Large intestine (tissue), 3 donors: Measurements from ENCODE around the gene ZCCHC24. TPM values are rescaled to one million over a fixed set of nuclear protein-coding genes. Genes with fewer than 3 reads are reported as not detected.

ENCODE experiments used
- DNase-seq, 2 donors: peaks; one replicate each; pipeline versions ENCODE4 v3.0.0 to v3.0.0-alpha.2; 2013
- H3K27ac ChIP-seq: one replicate; pipeline ENCODE4 v1.5.1; 2013; ENCODE audit warnings: low read length
- H3K27me3 ChIP-seq: 2 replicates; pipeline ENCODE4 v1.6.1; 2013; ENCODE audit warnings: low read length; ENCODE audit not compliant: control insufficient read depth, insufficient read depth
- H3K36me3 ChIP-seq: 2 replicates; pipeline ENCODE4 v1.6.1; 2013; ENCODE audit warnings: low read length; ENCODE audit not compliant: control insufficient read depth, insufficient read depth
- H3K4me1 ChIP-seq: one replicate; pipeline ENCODE4 v1.6.1; 2013; ENCODE audit warnings: low read length; ENCODE audit not compliant: control insufficient read depth, insufficient read depth
- H3K4me3 ChIP-seq: one replicate; pipeline ENCODE4 v1.5.1; 2013; ENCODE audit warnings: low read length
- H3K9me3 ChIP-seq: one replicate; pipeline ENCODE4 v1.6.1; 2013; ENCODE audit warnings: mild to moderate bottlenecking, low read depth, low read length, moderate library complexity; ENCODE audit not compliant: control insufficient read depth
- WGBS: methylation state at CpG from one replicate; pipeline ENCODE4 v1.1.5; 2013; ENCODE audit warnings: low lambda C conversion rate; ENCODE audit not compliant: insufficient coverage; 5-methylcytosine and 5-hydroxymethylcytosine counted together
- polyA plus RNA-seq: library from polyadenylated mRNA; unstranded; fragments of 120-200 nt; gene quantifications from one replicate; pipeline ENCODE4 v1.2.1, GENCODE V29; 2013

Gene ZCCHC24
- polyA plus RNA-seq, 1 donor = 23.8 TPM

DNA sequence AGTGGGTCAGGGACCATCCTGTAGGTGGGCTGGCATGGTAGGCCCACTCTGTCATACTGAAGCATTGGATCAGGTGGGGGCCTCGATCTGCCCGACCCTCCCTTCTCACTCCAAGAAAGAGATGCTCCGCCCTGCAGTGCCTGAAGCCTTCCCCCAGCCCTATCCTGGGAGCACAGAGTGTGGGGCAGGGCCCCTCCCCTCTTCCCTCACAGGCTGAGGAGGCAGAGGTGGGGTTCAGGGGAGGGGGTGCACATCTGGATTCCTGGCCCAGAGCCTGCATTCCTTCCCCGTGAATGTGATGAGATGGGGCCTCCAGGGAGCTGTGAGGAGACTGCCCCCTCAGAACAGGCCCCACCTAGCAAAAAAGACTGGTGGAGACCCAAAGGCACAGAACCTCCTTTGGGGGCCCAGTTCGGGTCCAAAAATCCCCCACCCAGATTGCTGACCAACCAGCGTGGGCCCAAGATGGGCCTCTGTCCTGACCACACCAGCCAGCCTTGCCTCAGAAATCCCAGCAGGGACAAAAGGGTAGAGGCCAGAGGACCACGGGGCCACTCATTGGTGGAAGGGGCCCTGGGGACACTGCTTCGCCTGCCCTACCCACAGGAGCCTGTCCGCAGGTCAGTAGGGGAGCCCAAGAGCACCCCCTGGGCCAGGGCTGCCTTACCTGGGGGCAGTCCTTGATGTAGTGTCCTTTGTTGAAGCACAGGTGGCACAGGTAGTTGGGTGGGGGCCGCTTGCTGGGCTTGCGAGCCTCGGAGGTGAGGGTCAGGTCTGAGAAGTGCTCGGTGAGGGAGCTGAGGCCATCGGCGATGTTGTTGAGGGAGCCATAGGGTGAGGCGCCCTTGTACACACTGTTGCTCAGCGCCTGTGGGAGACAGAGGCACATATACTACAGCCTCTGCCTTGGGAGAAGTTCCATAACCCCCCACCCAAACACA is 13.3 kb downstream of the ZCCHC24 start:
- DNase-seq = no peak
- no peaks in the 10 kb centered on the region for H3K27me3 ChIP-seq
- no CpG with 5 or more reads among the region's 17 CpGs for WGBS
- peaks cover 10% of the 10 kb centered on the region for H3K36me3 ChIP-seq
- no peak overlapping the region for H3K4me3 ChIP-seq
- H3K27ac ChIP-seq = no peak overlapping the region
- H3K4me1 ChIP-seq = peaks cover 39% of the 10 kb centered on the region
- no peaks in the 10 kb centered on the region for H3K9me3 ChIP-seq

DNA sequence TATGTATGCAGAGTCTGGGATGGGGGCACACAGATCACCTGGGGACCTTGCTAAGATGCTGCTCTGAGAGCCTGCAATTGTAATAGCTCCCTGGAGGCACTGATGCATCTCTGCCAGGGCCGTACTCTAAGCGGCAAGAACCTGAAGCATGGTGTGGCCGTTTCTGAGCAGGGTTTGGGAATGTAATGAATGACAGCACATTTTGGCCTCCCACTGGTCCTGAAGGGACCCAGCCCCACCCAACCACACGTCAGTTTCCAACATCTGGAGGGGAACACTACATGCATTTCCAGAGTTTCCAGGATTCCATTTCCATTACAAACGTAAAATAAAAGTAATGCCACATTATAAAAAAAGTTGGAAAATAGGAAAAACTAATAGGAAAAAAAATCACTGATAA is 14.0 kb downstream of the ZCCHC24 start:
- Histone ChIP-seq H3K27ac (no peak overlapping the region), H3K4me1 (peaks cover 39% of the 10 kb centered on the region), H3K27me3 (no peaks in the 10 kb centered on the region), H3K9me3 (no peaks in the 10 kb centered on the region), H3K36me3 (peaks cover 7% of the 10 kb centered on the region), H3K4me3 (no peak overlapping the region)
- WGBS = no CpG with 5 or more reads among the region's 5 CpGs
- DNase-seq = no peak

DNA sequence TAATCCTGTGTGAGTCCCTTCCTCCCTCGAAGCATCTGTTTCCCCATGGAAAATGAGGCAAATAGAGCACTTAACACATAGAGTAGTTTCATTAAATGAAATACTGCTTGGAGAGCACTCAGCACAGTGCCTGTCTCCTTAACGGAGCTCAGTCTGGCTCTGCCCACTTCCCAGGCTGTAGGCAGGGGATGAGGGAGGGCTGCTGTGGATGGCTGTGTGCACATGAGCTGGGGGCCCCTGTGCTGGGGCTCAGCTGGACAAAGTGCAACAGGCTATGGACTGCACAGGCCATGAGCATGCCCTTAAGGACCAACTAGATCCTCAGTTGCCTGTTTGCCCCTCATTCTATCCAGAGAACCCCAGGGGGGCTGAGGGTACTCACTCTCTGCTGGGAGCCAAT is 14.5 kb downstream of the ZCCHC24 start:
- DNase-seq = peak; percentile 67 to 81
- H3K36me3 ChIP-seq = peaks cover 7% of the 10 kb centered on the region
- H3K4me3 ChIP-seq = no peak overlapping the region
- no peaks in the 10 kb centered on the region for H3K9me3 ChIP-seq
- no peaks in the 10 kb centered on the region for H3K27me3 ChIP-seq
- H3K4me1 ChIP-seq = peaks cover 39% of the 10 kb centered on the region
- H3K27ac ChIP-seq = peak overlapping the region; percentile 54
- WGBS = no CpG with 5 or more reads among the region's 2 CpGs

- Histone ChIP-seq H3K4me1 (peaks cover 34% of the 10 kb centered on the region), H3K9me3 (no peaks in the 10 kb centered on the region), H3K4me3 (no peak overlapping the region), H3K27me3 (no peaks in the 10 kb centered on the region), H3K36me3 (peaks cover 7% of the 10 kb centered on the region), H3K27ac (peak overlapping the region; percentile 54)
- no CpG with 5 or more reads among the region's 6 CpGs for WGBS
- peak in 1 of 2 donors; percentile 67 for DNase-seq
Measured at GRCh38 chr10:79430325-79430905, 15.0 kb downstream of the ZCCHC24 start.

- peaks cover 7% of the 10 kb centered on the region for H3K36me3 ChIP-seq
- H3K9me3 ChIP-seq = no peaks in the 10 kb centered on the region
- DNase-seq = no peak
- no peak overlapping the region for H3K4me3 ChIP-seq
- 100% methylated on average over 1 of the region's 4 CpGs for WGBS
- H3K4me1 ChIP-seq = peaks cover 34% of the 10 kb centered on the region
- H3K27ac ChIP-seq = peak overlapping the region; percentile 54
- H3K27me3 ChIP-seq = no peaks in the 10 kb centered on the region
Measured at GRCh38 chr10:79429751-79430150, 15.7 kb downstream of the ZCCHC24 start.

GRCh38 chr10:79427965-79428364 is 17.5 kb downstream of the ZCCHC24 start:
- no peak overlapping the region for H3K27ac ChIP-seq
- H3K4me3 ChIP-seq = no peak overlapping the region
- no peaks in the 10 kb centered on the region for H3K9me3 ChIP-seq
- 100% methylated on average over 3 of the region's 3 CpGs for WGBS
- peaks cover 39% of the 10 kb centered on the region for H3K4me1 ChIP-seq
- DNase-seq = no peak
- H3K27me3 ChIP-seq = no peaks in the 10 kb centered on the region
- peaks cover 7% of the 10 kb centered on the region for H3K36me3 ChIP-seq

GRCh38 chr10:79425074-79425532 is 20.3 kb downstream of the ZCCHC24 start:
- H3K4me3 ChIP-seq = no peak overlapping the region
- H3K4me1 ChIP-seq = peaks cover 18% of the 10 kb centered on the region
- H3K36me3 ChIP-seq = peaks cover 3% of the 10 kb centered on the region
- H3K27me3 ChIP-seq = no peaks in the 10 kb centered on the region
- no peak for DNase-seq
- H3K27ac ChIP-seq = peak overlapping the region; percentile 41
- H3K9me3 ChIP-seq = no peaks in the 10 kb centered on the region
- WGBS = no CpG with 5 or more reads among the region's 5 CpGs

GRCh38 chr10:79424221-79425073 is 21.0 kb downstream of the ZCCHC24 start:
- H3K27ac ChIP-seq = peak overlapping the region; percentile 41
- peak; percentile 88 to 95 for DNase-seq
- H3K4me1 ChIP-seq = peaks cover 15% of the 10 kb centered on the region
- H3K27me3 ChIP-seq = no peaks in the 10 kb centered on the region
- no peak overlapping the region for H3K4me3 ChIP-seq
- peaks cover 2% of the 10 kb centered on the region for H3K36me3 ChIP-seq
- no peaks in the 10 kb centered on the region for H3K9me3 ChIP-seq
- WGBS = 20% methylated on average over 1 of the region's 11 CpGs

- H3K27me3 ChIP-seq = no peaks in the 10 kb centered on the region
- H3K36me3 ChIP-seq = peaks cover 11% of the 10 kb centered on the region
- H3K27ac ChIP-seq = no peak overlapping the region
- H3K4me1 ChIP-seq = peaks cover 15% of the 10 kb centered on the region
- no CpG with 5 or more reads among the region's 9 CpGs for WGBS
- no peaks in the 10 kb centered on the region for H3K9me3 ChIP-seq
- no peak overlapping the region for H3K4me3 ChIP-seq
- no peak for DNase-seq
Measured at GRCh38 chr10:79422178-79422892, 23.1 kb downstream of the ZCCHC24 start.
